HEK293 (cell line): ENCODE results near the gene PSME1.

Experiments
- CTCF ChIA-PET: fragments of 350-600 bp; formaldehyde crosslinking; extraction: SDS; loops from one replicate; lab custom pipeline; 2021; ENCODE audit warnings: antibody characterized with exemption; lab: Yijun Ruan, JAX
- POLR2A ChIA-PET: fragments of 300-600 bp; formaldehyde crosslinking; extraction: SDS; loops from one replicate; lab custom pipeline; 2020; ENCODE audit warnings: antibody characterized with exemption, inconsistent platforms; lab: Yijun Ruan, JAX
- H3K27ac ChIP-seq: fragments of 200-500 bp; sonication (Bioruptor generic); 2 replicates; pipeline ENCODE4 v1.5.1; 2014; ENCODE audit warnings: low read depth, low read length, control low read depth, inconsistent platforms; ENCODE audit errors: extremely low read depth
- H3K36me3 ChIP-seq, 2 experiments: fragments of 200-500 bp in 1 of 2; sonication (Bioruptor generic) in 1 of 2; 1 replicate in 1 of 2; 2 replicates in 1 of 2; pipeline ENCODE4 v1.5.1; 2014 to 2017; ENCODE audit warnings: inconsistent platforms in 2 of 2, low read length in 2 of 2; ENCODE audit not compliant: control insufficient read depth in 2 of 2, insufficient read depth in 1 of 2
- H3K4me1 ChIP-seq: fragments of 200-500 bp; sonication (Bioruptor generic); 2 replicates; pipeline ENCODE4 v1.5.1; 2014; ENCODE audit warnings: mild to moderate bottlenecking, low read length, inconsistent platforms; ENCODE audit not compliant: control insufficient read depth, insufficient read depth
- H3K4me3 ChIP-seq: 2 replicates; pipeline ENCODE4 v1.5.1; 2011; ENCODE audit warnings: low read depth, mild to moderate bottlenecking, control low read depth, low read length, moderate library complexity
- H3K9me3 ChIP-seq: fragments of 200-500 bp; sonication (Bioruptor generic); 2 replicates; pipeline ENCODE4 v1.5.1; 2014; ENCODE audit warnings: low read depth, low read length, inconsistent platforms; ENCODE audit not compliant: control insufficient read depth, insufficient read depth
- BCL11A ChIP-seq: fragments of 450-650 bp; formaldehyde crosslinking; IDR thresholded peaks from 2 replicates; pipeline ENCODE4 v1.5.1; 2016; ENCODE audit warnings: low read depth, missing biosample characterization, missing genetic modification characterization
- HOXC10 ChIP-seq: sonication (generic); formaldehyde crosslinking; IDR thresholded peaks from 2 replicates; pipeline ENCODE4 v1.8.1; 2023; ENCODE audit warnings: mild to moderate bottlenecking, missing genetic modification reagents
- IKZF3 ChIP-seq: fragments of 450-650 bp; IDR thresholded peaks from 2 replicates; pipeline ENCODE4 v1.5.0; 2018; ENCODE audit warnings: missing biosample characterization, mild to moderate bottlenecking, missing genetic modification characterization, moderate library complexity
- SCRT1 ChIP-seq: fragments of 450-650 bp; formaldehyde crosslinking; IDR thresholded peaks from 2 replicates; pipeline ENCODE4 v1.5.1; 2016; ENCODE audit warnings: missing biosample characterization, missing genetic modification characterization, borderline replicate concordance
- SCRT2 ChIP-seq: fragments of 450-650 bp; formaldehyde crosslinking; IDR thresholded peaks from 2 replicates; pipeline ENCODE4 v1.5.1; 2016; ENCODE audit warnings: missing biosample characterization, missing genetic modification characterization
- ZNF121 ChIP-seq: fragments of 450-650 bp; formaldehyde crosslinking; IDR thresholded peaks from 2 replicates; pipeline ENCODE4 v1.5.1; 2016; ENCODE audit warnings: missing biosample characterization, missing genetic modification characterization
- ZNF211 ChIP-seq: fragments of 450-650 bp; formaldehyde crosslinking; IDR thresholded peaks from 2 replicates; pipeline ENCODE4 v1.5.1; 2016; ENCODE audit warnings: low read depth, missing biosample characterization, missing genetic modification characterization
- ZNF366 ChIP-seq: fragments of 450-650 bp; formaldehyde crosslinking; conservative IDR thresholded peaks from 2 replicates; pipeline ENCODE4 v1.5.1; 2016; ENCODE audit warnings: missing biosample characterization, missing genetic modification characterization
- ZNF571 ChIP-seq: fragments of 450-650 bp; formaldehyde crosslinking; IDR thresholded peaks from 2 replicates; pipeline ENCODE4 v1.5.0; 2017; ENCODE audit warnings: missing biosample characterization, missing genetic modification characterization
- ZNF610 ChIP-seq: fragments of 450-650 bp; formaldehyde crosslinking; IDR thresholded peaks from 2 replicates; pipeline ENCODE4 v1.5.1; 2016; ENCODE audit warnings: missing biosample characterization, missing genetic modification characterization, borderline replicate concordance
- ZNF623 ChIP-seq: fragments of 450-650 bp; formaldehyde crosslinking; IDR thresholded peaks from 2 replicates; pipeline ENCODE4 v1.5.1; 2016; ENCODE audit warnings: missing biosample characterization, missing genetic modification characterization
- ZNF660 ChIP-seq: fragments of 450-650 bp; IDR thresholded peaks from 2 replicates; pipeline ENCODE4 v1.5.1; 2018; ENCODE audit warnings: missing biosample characterization, mild to moderate bottlenecking, missing genetic modification characterization
- ZNF747 ChIP-seq: fragments of 450-650 bp; formaldehyde crosslinking; IDR thresholded peaks from 2 replicates; pipeline ENCODE4 v1.5.1; 2016; ENCODE audit warnings: missing biosample characterization, missing genetic modification characterization
- ZNF776 ChIP-seq: fragments of 450-650 bp; formaldehyde crosslinking; IDR thresholded peaks from 2 replicates; pipeline ENCODE4 v1.5.0; 2017; ENCODE audit warnings: missing biosample characterization, missing genetic modification characterization, borderline replicate concordance
- ZSCAN16 ChIP-seq: fragments of 450-650 bp; formaldehyde crosslinking; IDR thresholded peaks from 2 replicates; pipeline ENCODE4 v1.5.1; 2016; ENCODE audit warnings: missing biosample characterization, missing genetic modification characterization
- ZSCAN23 ChIP-seq: fragments of 450-650 bp; formaldehyde crosslinking; IDR thresholded peaks from 2 replicates; pipeline ENCODE4 v1.5.1; 2016; ENCODE audit warnings: missing biosample characterization, missing genetic modification characterization
- ZXDB ChIP-seq: fragments of 450-650 bp; formaldehyde crosslinking; IDR thresholded peaks from 2 replicates; pipeline ENCODE4 v1.5.1; 2016; ENCODE audit warnings: missing biosample characterization, missing genetic modification characterization
- TF ChIP-seq, protein P1 (sequence below): fragments of 450-650 bp; formaldehyde crosslinking; IDR thresholded peaks from 2 replicates; pipeline ENCODE4 v1.5.1; 2016; ENCODE audit warnings: missing biosample characterization, missing genetic modification characterization
- TF ChIP-seq, protein P2 (sequence below): fragments of 450-650 bp; formaldehyde crosslinking; IDR thresholded peaks from 2 replicates; pipeline ENCODE4 v1.5.1; 2016; ENCODE audit warnings: missing biosample characterization, missing genetic modification characterization
- TF ChIP-seq, protein P3 (sequence below): fragments of 450-650 bp; IDR thresholded peaks from 2 replicates; pipeline ENCODE4 v1.5.1; 2018; ENCODE audit warnings: missing biosample characterization, missing genetic modification characterization
- TF ChIP-seq, protein P4 (sequence below): fragments of 450-650 bp; formaldehyde crosslinking; IDR thresholded peaks from 2 replicates; pipeline ENCODE4 v1.5.1; 2016; ENCODE audit warnings: missing biosample characterization, missing genetic modification characterization

PSME1 gene

DNA sequence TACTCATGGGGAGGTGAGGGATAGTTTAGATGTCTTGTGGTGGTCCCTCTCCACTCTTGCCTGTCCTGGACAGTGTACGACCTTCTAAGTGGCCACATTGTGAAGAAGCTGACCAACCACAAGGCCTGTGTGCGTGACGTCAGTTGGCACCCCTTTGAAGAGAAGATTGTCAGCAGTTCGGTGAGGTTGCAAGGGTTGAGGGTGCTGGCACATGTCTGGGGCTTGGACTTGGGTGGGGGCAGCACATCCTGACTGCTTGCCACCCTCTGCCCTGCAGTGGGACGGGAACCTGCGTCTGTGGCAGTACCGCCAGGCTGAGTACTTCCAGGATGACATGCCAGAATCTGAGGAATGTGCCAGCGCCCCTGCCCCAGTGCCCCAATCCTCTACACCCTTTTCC lies 13.1 kb upstream of the PSME1 start:
- H3K36me3 ChIP-seq: peaks cover 10 to 54% of the 10 kb centered on the region in 2 experiments; a peak in 2 of 3 replicates
- CTCF ChIA-PET: no interaction called here
- POLR2A ChIA-PET: interaction anchor here (0.6 kb wide), 1 partner anchor 1128 kb away, joined by 4 read pairs; no protein-coding TSS in a partner anchor

DNA sequence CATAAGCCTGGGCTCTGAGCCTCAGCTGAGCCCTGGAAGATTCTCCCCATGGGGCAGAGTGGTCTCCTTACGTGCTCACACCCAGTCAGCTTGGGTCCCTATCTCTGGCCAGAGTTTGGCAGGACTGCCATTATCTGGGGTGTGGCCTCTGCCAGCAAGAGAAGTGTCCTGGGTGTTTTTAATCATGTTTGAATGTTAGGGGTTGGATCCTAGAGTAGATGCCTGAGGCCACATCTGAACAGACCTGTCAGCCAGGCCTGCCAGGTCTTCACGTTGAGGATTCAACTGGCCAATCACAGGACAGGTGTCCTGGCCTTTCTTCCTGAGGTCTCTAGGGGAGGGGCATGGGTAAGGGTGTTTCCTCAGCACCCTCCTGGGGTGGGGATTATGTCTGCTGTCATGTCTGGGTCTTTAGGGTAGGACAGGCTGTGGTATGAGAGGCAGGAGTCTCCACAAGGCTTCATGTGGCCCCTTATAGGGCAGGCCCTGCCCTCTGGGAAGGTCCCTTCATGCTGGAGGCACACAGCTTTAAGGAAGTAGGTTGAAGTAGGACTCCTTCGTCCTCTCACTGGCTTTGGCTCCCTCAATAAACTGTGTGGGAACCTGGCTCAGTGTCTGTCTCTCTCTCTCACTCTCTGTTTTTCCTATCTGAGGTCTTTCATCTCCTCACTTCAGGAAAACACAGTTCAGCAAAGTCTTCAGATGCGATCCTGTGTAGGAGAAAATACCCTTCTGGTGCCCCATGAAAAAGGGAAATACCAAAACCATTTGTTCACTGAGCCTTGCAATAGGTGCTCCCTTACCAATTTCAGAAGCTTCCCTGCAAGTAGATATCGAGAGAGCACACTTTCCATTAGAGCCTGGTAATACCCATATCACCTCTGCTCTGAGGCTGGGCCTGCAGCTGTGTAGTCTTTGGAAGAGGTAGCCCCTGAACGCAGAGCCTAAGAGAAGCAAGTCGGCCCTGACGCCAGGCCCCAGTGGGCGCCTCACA lies 12.3 kb upstream of the PSME1 start:
- Histone ChIP-seq H3K27ac (no peak overlapping the region), H3K4me1 (no peaks in the 10 kb centered on the region), H3K4me3 (no peak overlapping the region), H3K9me3 (no peaks in the 10 kb centered on the region), H3K36me3 (peaks cover 10 to 46% of the 10 kb centered on the region in 2 experiments; a peak in 2 of 3 replicates)
- POLR2A ChIA-PET: interaction anchor here (0.5 to 1.3 kb wide), 4 partner anchors 9 to 1211 kb away, joined by 3 to 11 read pairs (median 4); partner anchors contain the start of genes DCAF11, EMC9 and NRL
- TF ChIP-seq HOXC10 (CRISPR knock-in tag) (no peak), SCRT1 (tag by site-specific recombination) (no peak), ZNF623 (tag by site-specific recombination) (no peak), ZNF660 (no peak), ZXDB (no peak), ZNF121 (tag by site-specific recombination) (no peak), ZNF211 (tag by site-specific recombination) (no peak), ZNF776 (tag by site-specific recombination) (no peak), BCL11A (no peak), ZNF747 (no peak), ZNF610 (no peak), ZNF571 (tag by site-specific recombination) (no peak)
- TF ChIP-seq, protein P1, sequence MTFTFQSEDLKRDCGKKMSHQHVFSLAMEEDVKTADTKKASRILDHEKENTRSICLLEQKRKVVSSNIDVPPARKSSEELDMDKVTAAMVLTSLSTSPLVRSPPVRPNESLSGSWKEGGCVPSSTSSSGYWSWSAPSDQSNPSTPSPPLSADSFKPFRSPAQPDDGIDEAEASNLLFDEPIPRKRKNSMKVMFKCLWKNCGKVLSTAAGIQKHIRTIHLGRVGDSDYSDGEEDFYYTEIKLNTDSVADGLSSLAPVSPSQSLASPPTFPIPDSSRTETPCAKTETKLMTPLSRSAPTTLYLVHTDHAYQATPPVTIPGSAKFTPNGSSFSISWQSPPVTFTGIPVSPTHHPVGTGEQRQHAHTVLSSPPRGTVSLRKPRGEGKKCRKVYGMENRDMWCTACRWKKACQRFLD: no peak
- TF ChIP-seq, protein P2, sequence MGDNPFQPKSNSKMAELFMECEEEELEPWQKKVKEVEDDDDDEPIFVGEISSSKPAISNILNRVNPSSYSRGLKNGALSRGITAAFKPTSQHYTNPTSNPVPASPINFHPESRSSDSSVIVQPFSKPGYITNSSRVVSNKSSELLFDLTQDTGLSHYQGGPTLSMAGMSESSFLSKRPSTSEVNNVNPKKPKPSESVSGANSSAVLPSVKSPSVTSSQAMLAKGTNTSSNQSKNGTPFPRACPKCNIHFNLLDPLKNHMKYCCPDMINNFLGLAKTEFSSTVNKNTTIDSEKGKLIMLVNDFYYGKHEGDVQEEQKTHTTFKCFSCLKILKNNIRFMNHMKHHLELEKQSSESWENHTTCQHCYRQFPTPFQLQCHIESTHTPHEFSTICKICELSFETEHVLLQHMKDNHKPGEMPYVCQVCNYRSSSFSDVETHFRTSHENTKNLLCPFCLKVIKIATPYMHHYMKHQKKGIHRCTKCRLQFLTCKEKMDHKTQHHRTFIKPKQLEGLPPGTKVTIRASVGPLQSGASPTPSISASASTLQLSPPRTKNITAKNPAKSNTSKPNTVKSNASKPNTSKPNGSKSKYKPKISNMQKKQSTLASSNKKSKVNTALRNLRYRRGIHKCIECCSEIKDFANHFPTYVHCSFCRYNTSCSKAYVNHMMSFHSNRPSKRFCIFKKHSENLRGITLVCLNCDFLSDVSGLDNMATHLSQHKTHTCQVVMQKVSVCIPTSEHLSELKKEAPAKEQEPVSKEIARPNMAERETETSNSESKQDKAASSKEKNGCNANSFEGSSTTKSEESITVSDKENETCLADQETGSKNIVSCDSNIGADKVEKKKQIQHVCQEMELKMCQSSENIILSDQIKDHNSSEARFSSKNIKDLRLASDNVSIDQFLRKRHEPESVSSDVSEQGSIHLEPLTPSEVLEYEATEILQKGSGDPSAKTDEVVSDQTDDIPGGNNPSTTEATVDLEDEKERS: no peak
- TF ChIP-seq, protein P3, sequence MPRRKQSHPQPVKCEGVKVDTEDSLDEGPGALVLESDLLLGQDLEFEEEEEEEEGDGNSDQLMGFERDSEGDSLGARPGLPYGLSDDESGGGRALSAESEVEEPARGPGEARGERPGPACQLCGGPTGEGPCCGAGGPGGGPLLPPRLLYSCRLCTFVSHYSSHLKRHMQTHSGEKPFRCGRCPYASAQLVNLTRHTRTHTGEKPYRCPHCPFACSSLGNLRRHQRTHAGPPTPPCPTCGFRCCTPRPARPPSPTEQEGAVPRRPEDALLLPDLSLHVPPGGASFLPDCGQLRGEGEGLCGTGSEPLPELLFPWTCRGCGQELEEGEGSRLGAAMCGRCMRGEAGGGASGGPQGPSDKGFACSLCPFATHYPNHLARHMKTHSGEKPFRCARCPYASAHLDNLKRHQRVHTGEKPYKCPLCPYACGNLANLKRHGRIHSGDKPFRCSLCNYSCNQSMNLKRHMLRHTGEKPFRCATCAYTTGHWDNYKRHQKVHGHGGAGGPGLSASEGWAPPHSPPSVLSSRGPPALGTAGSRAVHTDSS: no peak
- CTCF ChIA-PET: interaction anchor here (0.6 to 1.2 kb wide), 2 partner anchors 14 to 37 kb away, joined by 3 read pairs; partner anchors contain the start of gene IRF9

More for the DNA sequence above, 13.1 kb upstream of the PSME1 start:
- Histone ChIP-seq H3K4me3 (no peak overlapping the region), H3K27ac (no peak overlapping the region), H3K4me1 (no peaks in the 10 kb centered on the region), H3K9me3 (no peaks in the 10 kb centered on the region)
- no peak for TF ChIP-seq ZSCAN16
- TF ChIP-seq ZNF366 (tag by site-specific recombination): no peak
- no peak for TF ChIP-seq SCRT2 (tag by site-specific recombination)
- TF ChIP-seq ZSCAN23 (tag by site-specific recombination): no peak
- TF ChIP-seq, protein P4, sequence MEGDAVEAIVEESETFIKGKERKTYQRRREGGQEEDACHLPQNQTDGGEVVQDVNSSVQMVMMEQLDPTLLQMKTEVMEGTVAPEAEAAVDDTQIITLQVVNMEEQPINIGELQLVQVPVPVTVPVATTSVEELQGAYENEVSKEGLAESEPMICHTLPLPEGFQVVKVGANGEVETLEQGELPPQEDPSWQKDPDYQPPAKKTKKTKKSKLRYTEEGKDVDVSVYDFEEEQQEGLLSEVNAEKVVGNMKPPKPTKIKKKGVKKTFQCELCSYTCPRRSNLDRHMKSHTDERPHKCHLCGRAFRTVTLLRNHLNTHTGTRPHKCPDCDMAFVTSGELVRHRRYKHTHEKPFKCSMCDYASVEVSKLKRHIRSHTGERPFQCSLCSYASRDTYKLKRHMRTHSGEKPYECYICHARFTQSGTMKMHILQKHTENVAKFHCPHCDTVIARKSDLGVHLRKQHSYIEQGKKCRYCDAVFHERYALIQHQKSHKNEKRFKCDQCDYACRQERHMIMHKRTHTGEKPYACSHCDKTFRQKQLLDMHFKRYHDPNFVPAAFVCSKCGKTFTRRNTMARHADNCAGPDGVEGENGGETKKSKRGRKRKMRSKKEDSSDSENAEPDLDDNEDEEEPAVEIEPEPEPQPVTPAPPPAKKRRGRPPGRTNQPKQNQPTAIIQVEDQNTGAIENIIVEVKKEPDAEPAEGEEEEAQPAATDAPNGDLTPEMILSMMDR: no peak
- TF ChIP-seq IKZF3 (tag by site-specific recombination): no peak
